Mucosa of descending colon (tissue), 3 donors: ENCODE results near the gene ARHGEF3. TPM values are rescaled to one million over a fixed set of nuclear protein-coding genes. Genes with fewer than 3 reads are reported as not detected.

Source experiments
- ATAC-seq: fragments of 200-7000 bp; cut with Tn5 transposase; one replicate; pipeline ENCODE4 v1.9.1; 2020; ENCODE audit warnings: mild to moderate bottlenecking, moderate library complexity
- DNase-seq, 3 donors: peaks; one replicate each; pipeline ENCODE4 v3.0.0-alpha.2; 2020
- H3K36me3 ChIP-seq: fragments of 200-600 bp; one replicate; pipeline ENCODE4 v1.8.0; 2021; ENCODE audit warnings: low read depth, mild to moderate bottlenecking
- H3K4me1 ChIP-seq: fragments of 200-600 bp; one replicate; pipeline ENCODE4 v1.8.0; 2021; ENCODE audit warnings: low read depth, mild to moderate bottlenecking
- H3K4me3 ChIP-seq: fragments of 200-600 bp; one replicate; pipeline ENCODE4 v1.8.0; 2021; ENCODE audit warnings: mild to moderate bottlenecking
- H3K9me3 ChIP-seq: fragments of 200-600 bp; one replicate; pipeline ENCODE4 v1.8.0; 2021; ENCODE audit warnings: mild to moderate bottlenecking
- CTCF ChIP-seq: fragments of 200-600 bp; IDR thresholded peaks from one replicate; pipeline ENCODE4 v1.8.0; 2022; ENCODE audit warnings: antibody characterized with exemption, mild to moderate bottlenecking
- intact Hi-C, 2 donors: fragments of 100-400 bp; cut with DNase I in 1 of 2; cut with micrococcal nuclease in 1 of 2; formaldehyde crosslinking; loops; one replicate each; pipeline versions ENCODE4 v1.11.0 to v1.11.1; 2022; cut with DNase I, micrococcal nuclease
- total RNA-seq, 3 donors: library from RNA; stranded (reverse); fragmentation: NEBNext Ultra II Directional in 2 of 3; extraction: Animal tissue kit (Norgen Biotek cat#: 25700) in 2 of 3; gene quantifications; one replicate each; pipeline versions ENCODE4 v1.2.1 to v1.2.4, GENCODE V29; 2021 to 2023
- donor health status: DM: no; HTN: no; CAD: no; lungs with moderate emphysema.
- donor health status: DM: no; HTN: no; CAD: no.
- donor health status: DM: no; HTN: yes; CAD: no.

Gene ARHGEF3
- total RNA-seq, 3 donors from 2014 or later: 10.1 to 34.5 (median 15.5) TPM

GRCh38 chr3:56818156-56818985 is 16.6 kb upstream of the ARHGEF3 start:
- ATAC-seq: no peak
- no peak for TF ChIP-seq CTCF
- no peak overlapping the region for H3K4me3 ChIP-seq
- no peak for DNase-seq
- intact Hi-C loops: no loop called here
- no peaks in the 10 kb centered on the region for H3K4me1 ChIP-seq
- no peaks in the 10 kb centered on the region for H3K9me3 ChIP-seq
- H3K36me3 ChIP-seq: no peaks in the 10 kb centered on the region

GRCh38 chr3:56817646-56818045 is 15.9 kb upstream of the ARHGEF3 start:
- no peak for ATAC-seq
- Histone ChIP-seq H3K4me3 (no peak overlapping the region), H3K4me1 (no peaks in the 10 kb centered on the region), H3K36me3 (no peaks in the 10 kb centered on the region), H3K9me3 (no peaks in the 10 kb centered on the region)
- no peak for DNase-seq
- no peak for TF ChIP-seq CTCF
- intact Hi-C loops: no loop called here

GRCh38 chr3:56816061-56816460 is 14.3 kb upstream of the ARHGEF3 start:
- no peak overlapping the region for H3K4me3 ChIP-seq
- no peaks in the 10 kb centered on the region for H3K36me3 ChIP-seq
- no peaks in the 10 kb centered on the region for H3K9me3 ChIP-seq
- no peak for TF ChIP-seq CTCF
- H3K4me1 ChIP-seq: no peaks in the 10 kb centered on the region
- intact Hi-C loops: no loop called here
- no peak for ATAC-seq
- no peak for DNase-seq

GRCh38 chr3:56815589-56815988 is 13.8 kb upstream of the ARHGEF3 start:
- intact Hi-C loops: no loop called here
- Histone ChIP-seq H3K4me1 (no peaks in the 10 kb centered on the region), H3K4me3 (no peak overlapping the region), H3K9me3 (no peaks in the 10 kb centered on the region), H3K36me3 (no peaks in the 10 kb centered on the region)
- ATAC-seq (no peak), DNase-seq (no peak)
- TF ChIP-seq CTCF: no peak

- no peaks in the 10 kb centered on the region for H3K36me3 ChIP-seq
- H3K4me1 ChIP-seq: no peaks in the 10 kb centered on the region
- intact Hi-C loops: no loop called here
- ATAC-seq (no peak), DNase-seq (no peak)
- no peak overlapping the region for H3K4me3 ChIP-seq
- H3K9me3 ChIP-seq: no peaks in the 10 kb centered on the region
- no peak for TF ChIP-seq CTCF
Observed at GRCh38 chr3:56813653-56813960, 11.9 kb upstream of the ARHGEF3 start.
